GM12865 (cell line): ENCODE data around the gene FXN.

Experiments used
- DNase-seq: peaks from one replicate; pipeline ENCODE4 v3.0.0; 2010; ENCODE audit warnings: low read depth
- H3K4me3 ChIP-seq: 2 replicates; pipeline ENCODE4 v1.5.1; 2011; ENCODE audit warnings: mild to moderate bottlenecking, low read depth, low read length, control low read depth
- TF ChIP-seq, protein P1 (sequence below): IDR thresholded peaks from 2 replicates; pipeline ENCODE4 v1.5.1; 2011; ENCODE audit warnings: low read length, control low read depth, low read depth, inconsistent platforms; ENCODE audit not compliant: insufficient read depth; ENCODE audit errors: missing control alignments

The FXN gene

DNA sequence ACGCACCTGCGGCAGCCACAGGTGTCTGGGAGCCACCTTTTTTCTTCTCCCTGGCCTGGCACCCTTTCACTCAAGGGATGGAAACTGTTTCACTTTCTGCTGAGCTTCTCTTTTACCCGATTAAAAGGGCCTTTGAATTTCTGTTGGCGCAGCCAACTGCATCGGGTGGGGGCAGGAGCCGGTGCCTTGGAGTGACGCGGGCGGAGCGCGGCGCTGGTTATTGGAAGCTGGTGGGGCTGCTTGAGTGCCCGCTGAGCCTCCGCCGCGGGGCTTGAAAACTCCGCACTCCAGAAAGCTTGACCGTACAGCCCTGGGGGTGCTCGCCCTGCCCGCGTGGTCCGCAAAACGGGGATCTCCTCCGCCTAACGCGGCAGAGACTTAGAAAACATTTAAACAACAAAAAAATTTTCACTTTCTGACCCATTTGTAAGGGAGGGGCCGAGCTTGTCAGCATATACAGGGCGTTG lies 86.6 kb downstream of the FXN start:
- DNase-seq, result peak; percentile 44
- H3K4me3 ChIP-seq, result peak overlapping the region; percentile 69
- TF ChIP-seq, protein P1, sequence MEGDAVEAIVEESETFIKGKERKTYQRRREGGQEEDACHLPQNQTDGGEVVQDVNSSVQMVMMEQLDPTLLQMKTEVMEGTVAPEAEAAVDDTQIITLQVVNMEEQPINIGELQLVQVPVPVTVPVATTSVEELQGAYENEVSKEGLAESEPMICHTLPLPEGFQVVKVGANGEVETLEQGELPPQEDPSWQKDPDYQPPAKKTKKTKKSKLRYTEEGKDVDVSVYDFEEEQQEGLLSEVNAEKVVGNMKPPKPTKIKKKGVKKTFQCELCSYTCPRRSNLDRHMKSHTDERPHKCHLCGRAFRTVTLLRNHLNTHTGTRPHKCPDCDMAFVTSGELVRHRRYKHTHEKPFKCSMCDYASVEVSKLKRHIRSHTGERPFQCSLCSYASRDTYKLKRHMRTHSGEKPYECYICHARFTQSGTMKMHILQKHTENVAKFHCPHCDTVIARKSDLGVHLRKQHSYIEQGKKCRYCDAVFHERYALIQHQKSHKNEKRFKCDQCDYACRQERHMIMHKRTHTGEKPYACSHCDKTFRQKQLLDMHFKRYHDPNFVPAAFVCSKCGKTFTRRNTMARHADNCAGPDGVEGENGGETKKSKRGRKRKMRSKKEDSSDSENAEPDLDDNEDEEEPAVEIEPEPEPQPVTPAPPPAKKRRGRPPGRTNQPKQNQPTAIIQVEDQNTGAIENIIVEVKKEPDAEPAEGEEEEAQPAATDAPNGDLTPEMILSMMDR, result no peak

DNA sequence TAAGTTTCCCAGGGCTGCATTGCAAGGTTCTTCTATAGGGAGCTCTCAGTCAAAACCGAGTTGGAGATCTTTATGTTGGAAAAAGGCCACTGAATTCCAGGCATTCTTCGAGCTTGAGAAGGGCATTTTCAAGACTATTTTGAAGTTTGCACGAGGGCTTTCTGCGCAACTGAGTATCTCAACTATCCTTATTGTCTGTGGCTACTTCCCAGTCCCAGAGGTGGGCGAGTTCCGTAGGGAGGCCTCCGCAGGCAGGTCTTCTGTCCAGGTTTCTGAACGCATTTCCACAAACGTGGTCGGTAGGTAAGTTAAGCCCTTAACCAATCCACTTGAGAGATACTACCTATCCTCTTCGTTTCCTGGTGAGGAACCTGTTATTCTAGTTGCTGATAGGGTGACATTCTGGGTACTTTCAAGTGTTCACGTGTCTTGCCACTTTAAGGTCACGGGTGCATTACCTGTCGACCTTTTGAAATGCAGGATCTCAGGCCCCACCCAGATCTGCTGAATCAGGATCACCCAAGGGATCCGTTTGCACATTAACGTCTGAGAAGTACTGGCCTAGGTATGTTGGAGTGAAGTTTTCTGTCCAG lies 87.1 kb downstream of the FXN start:
- TF ChIP-seq, protein P1, result no peak
- no peak for DNase-seq
- peak overlapping the region; percentile 69 for H3K4me3 ChIP-seq

DNA sequence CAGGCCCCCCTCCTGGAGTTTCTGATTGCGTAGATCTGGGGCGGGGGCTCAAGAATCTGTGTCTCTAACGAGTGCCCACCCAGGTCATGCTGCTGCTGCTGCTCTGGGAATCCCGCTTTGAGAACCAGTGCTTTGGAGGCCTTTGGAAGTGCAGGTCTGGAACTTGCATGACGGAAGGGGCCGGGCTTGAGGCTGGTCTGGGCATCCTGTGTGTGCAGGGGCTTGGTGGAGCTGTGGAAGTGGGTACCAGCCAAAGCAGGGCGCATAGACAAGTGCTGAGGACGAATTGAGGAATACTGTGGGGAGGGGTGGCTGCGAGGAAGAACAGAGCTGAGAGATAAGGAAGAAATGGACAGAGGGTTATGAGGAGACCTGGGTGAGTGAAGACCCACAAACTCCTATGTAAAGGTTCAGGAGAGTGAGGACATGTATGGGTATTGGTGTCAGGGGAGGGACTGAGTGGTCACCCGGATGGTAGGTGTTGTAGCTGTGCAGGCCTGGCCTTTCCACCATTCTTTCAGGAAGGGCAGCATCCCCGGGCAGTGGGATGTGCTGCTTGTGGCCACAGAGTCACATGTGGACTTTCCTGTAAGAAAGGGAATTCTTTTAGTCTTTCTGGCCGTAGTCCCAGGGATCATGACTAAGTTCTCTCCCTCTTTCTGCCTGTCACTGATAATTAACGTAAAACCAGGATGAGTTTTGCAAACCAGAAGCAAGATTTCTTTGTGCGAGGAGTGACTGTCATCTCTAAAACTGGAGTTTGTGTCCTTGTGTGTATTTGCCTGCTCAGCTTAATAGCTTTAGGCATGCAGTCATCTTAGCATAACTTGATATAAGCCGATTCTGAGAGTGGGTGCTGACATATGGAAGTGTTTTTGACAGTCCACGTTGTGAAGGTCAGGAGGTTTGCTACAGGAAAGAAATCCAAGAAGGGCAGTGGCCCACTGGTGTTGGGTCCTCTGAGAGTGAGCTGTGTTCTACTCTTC lies 95.2 kb downstream of the FXN start:
- no peak overlapping the region for H3K4me3 ChIP-seq
- DNase-seq, result no peak
- TF ChIP-seq, protein P1, result no peak

DNA sequence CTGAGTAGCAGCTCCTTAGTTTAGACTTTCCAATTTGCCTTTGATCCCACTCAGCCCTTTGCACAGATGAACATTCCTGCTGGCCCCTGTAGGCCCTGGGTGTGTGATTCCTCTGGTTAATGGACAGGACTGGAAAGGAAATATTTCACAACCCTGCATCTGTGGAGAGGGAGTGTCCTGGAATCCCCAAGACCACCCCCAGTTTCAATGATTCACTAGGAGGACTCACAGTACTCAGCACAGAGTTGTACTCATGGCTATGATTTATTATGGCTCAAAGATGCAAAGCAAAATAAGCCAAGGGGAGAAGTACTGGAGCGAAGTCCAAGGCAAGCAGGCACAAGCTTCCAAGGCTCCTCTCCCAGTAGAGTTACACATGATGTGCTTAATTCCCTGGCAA lies 96.1 kb downstream of the FXN start:
- TF ChIP-seq, protein P1, result no peak
- DNase-seq, result no peak
- H3K4me3 ChIP-seq, result no peak overlapping the region

DNA sequence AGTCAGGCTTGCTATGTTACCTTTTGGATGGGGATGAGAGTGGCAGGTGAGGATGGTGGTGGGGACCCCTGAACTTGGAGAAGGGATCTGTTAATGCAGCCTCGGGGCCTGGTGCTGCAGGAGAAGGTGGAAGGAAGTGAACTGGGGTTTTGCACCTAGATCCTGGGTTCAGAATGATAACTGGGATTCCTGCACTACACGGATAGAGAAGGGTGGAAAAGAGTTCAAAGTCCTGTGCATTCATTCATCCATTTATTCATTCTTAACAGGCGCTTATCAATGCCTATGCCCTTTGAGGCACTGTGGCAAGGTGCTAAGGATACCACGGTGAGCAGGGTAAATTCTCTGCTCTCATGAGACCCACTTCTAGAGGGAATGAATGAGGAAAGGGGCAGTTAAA lies 96.8 kb downstream of the FXN start:
- TF ChIP-seq, protein P1, result no peak
- no peak for DNase-seq
- no peak overlapping the region for H3K4me3 ChIP-seq

DNA sequence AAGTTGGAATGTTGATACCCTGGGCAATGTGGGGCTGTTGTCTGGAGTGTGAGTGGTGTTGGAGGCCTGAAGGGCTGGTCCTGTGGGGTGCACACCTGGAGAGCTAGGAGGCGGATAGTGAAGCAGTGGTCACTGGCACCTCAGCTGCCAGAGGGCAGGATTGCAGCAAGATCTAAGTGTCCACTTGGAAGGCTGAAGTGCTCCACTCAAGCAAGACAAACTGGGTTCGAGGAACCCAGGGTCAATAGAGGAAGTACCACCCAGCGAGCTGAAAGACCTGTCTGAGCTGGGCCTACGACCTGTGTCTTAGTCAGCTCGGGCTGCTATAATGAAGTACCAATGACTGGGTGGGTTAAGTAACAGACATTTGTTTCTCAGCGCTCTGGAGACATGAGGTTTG lies 98.9 kb downstream of the FXN start:
- TF ChIP-seq, protein P1, result no peak
- DNase-seq, result no peak
- H3K4me3 ChIP-seq, result no peak overlapping the region
